ENCODE results near the gene LRRC8B. TPM values are rescaled to one million over a fixed set of nuclear protein-coding genes. Genes with fewer than 3 reads are reported as not detected.
A peak's percentile ranks its signal among the peaks of the same experiment; 100 is the strongest.
"Not testable (repeated sequence)": the region's sequence is repeated elsewhere in the genome, so short reads cannot be mapped to it uniquely, and the experiment has no call there.

The LRRC8B gene
- total and polyA plus RNA-seq, 2 donors (not counting 1 experiment from before 2014, with no cell fraction given) = 0.83 to 2.8 TPM

GRCh38 chr1:89588480-89588879 lies 63.9 kb downstream of the LRRC8B start:
- Histone ChIP-seq H3K36me3 (ENCODE audit: control insufficient read depth, insufficient read depth, low read length) (no peaks in the 10 kb centered on the region), H3K4me3 (replicated peaks in 1 of 4; ENCODE audit: control extremely low read depth in 1 of 4, insufficient read depth in 1 of 4, low read depth in 3 of 4, low read length in 4 of 4) (no peak overlapping the region), H3K27me3 (ENCODE audit: control insufficient read depth, insufficient read depth, low read length) (no peaks in the 10 kb centered on the region), H3K4me1 (ENCODE audit: control insufficient read depth, extremely low read depth, insufficient read depth, low read length) (no peaks in the 10 kb centered on the region), H3K9ac (ENCODE audit: insufficient read depth, low read length) (no peak overlapping the region), H3K27ac (ENCODE audit: insufficient read depth, low read length) (no peak overlapping the region), H3K4me2 (ENCODE audit: extremely low read depth, insufficient read depth, low read length) (no peak overlapping the region), H4K20me1 (ENCODE audit: control insufficient read depth, extremely low read depth, insufficient read depth, low read length) (no peaks in the 10 kb centered on the region), H3K79me2 (ENCODE audit: control insufficient read depth, insufficient read depth, low read length) (no peaks in the 10 kb centered on the region), H3K9me3 (ENCODE audit: control insufficient read depth, insufficient read depth, low read depth, low read length) (no peaks in the 10 kb centered on the region), H2AFZ (ENCODE audit: low read length) (no peak overlapping the region)
- no peak for TF ChIP-seq EZH2 (IDR thresholded peaks at IDR 0.05; ENCODE audit: low read length, missing control alignments)
- TF ChIP-seq CTCF (conservative IDR thresholded peaks at IDR 0.05 in 1 of 2, IDR thresholded peaks at IDR 0.05 in 1 of 2; ENCODE audit: low read depth in 1 of 2, low read length in 2 of 2) = no peak
- no peak for DNase-seq (ENCODE audit: low read depth in 2 of 2)

- no peaks in the 10 kb centered on the region for H3K79me2 ChIP-seq (ENCODE audit: control insufficient read depth, insufficient read depth, low read length)
- no peak overlapping the region for H2AFZ ChIP-seq (ENCODE audit: low read length)
- no peak overlapping the region for H3K27ac ChIP-seq (ENCODE audit: insufficient read depth, low read length)
- no peaks in the 10 kb centered on the region for H3K9me3 ChIP-seq (ENCODE audit: control insufficient read depth, insufficient read depth, low read depth, low read length)
- no peaks in the 10 kb centered on the region for H4K20me1 ChIP-seq (ENCODE audit: control insufficient read depth, extremely low read depth, insufficient read depth, low read length)
- TF ChIP-seq CTCF (conservative IDR thresholded peaks at IDR 0.05 in 1 of 2, IDR thresholded peaks at IDR 0.05 in 1 of 2; ENCODE audit: low read depth in 1 of 2, low read length in 2 of 2) = no peak
- no peak for TF ChIP-seq EZH2 (IDR thresholded peaks at IDR 0.05; ENCODE audit: low read length, missing control alignments)
- no peaks in the 10 kb centered on the region for H3K4me1 ChIP-seq (ENCODE audit: control insufficient read depth, extremely low read depth, insufficient read depth, low read length)
- H3K4me2 ChIP-seq (ENCODE audit: extremely low read depth, insufficient read depth, low read length) = no peak overlapping the region
- no peak overlapping the region for H3K4me3 ChIP-seq (replicated peaks in 1 of 4; ENCODE audit: control extremely low read depth in 1 of 4, insufficient read depth in 1 of 4, low read depth in 3 of 4, low read length in 4 of 4)
- H3K27me3 ChIP-seq (ENCODE audit: control insufficient read depth, insufficient read depth, low read length) = no peaks in the 10 kb centered on the region
- DNase-seq (ENCODE audit: low read depth in 2 of 2) = peak in 1 of 2 donors; percentile 75
- H3K9ac ChIP-seq (ENCODE audit: insufficient read depth, low read length) = no peak overlapping the region
- no peaks in the 10 kb centered on the region for H3K36me3 ChIP-seq (ENCODE audit: control insufficient read depth, insufficient read depth, low read length)
Measured at GRCh38 chr1:89589515-89589914, 64.9 kb downstream of the LRRC8B start.

GRCh38 chr1:89590341-89591080 lies 65.9 kb downstream of the LRRC8B start:
- Histone ChIP-seq H3K9me3 (ENCODE audit: control insufficient read depth, insufficient read depth, low read depth, low read length) (no peaks in the 10 kb centered on the region), H4K20me1 (ENCODE audit: control insufficient read depth, extremely low read depth, insufficient read depth, low read length) (no peaks in the 10 kb centered on the region), H3K36me3 (ENCODE audit: control insufficient read depth, insufficient read depth, low read length) (no peaks in the 10 kb centered on the region), H2AFZ (ENCODE audit: low read length) (no peak overlapping the region), H3K4me3 (replicated peaks in 1 of 4; ENCODE audit: control extremely low read depth in 1 of 4, insufficient read depth in 1 of 4, low read depth in 3 of 4, low read length in 4 of 4) (no peak overlapping the region), H3K9ac (ENCODE audit: insufficient read depth, low read length) (no peak overlapping the region), H3K79me2 (ENCODE audit: control insufficient read depth, insufficient read depth, low read length) (no peaks in the 10 kb centered on the region), H3K4me1 (ENCODE audit: control insufficient read depth, extremely low read depth, insufficient read depth, low read length) (no peaks in the 10 kb centered on the region), H3K27me3 (ENCODE audit: control insufficient read depth, insufficient read depth, low read length) (no peaks in the 10 kb centered on the region), H3K4me2 (ENCODE audit: extremely low read depth, insufficient read depth, low read length) (no peak overlapping the region), H3K27ac (ENCODE audit: insufficient read depth, low read length) (no peak overlapping the region)
- TF ChIP-seq CTCF (conservative IDR thresholded peaks at IDR 0.05 in 1 of 2, IDR thresholded peaks at IDR 0.05 in 1 of 2; ENCODE audit: low read depth in 1 of 2, low read length in 2 of 2) (no peak), EZH2 (IDR thresholded peaks at IDR 0.05; ENCODE audit: low read length, missing control alignments) (no peak)
- DNase-seq (ENCODE audit: low read depth in 2 of 2) = no peak

- not testable (repeated sequence) for H3K4me1 ChIP-seq (ENCODE audit: control insufficient read depth, extremely low read depth, insufficient read depth, low read length); H3K9ac ChIP-seq (ENCODE audit: insufficient read depth, low read length); H3K36me3 ChIP-seq (ENCODE audit: control insufficient read depth, insufficient read depth, low read length); H4K20me1 ChIP-seq (ENCODE audit: control insufficient read depth, extremely low read depth, insufficient read depth, low read length); DNase-seq (ENCODE audit: low read depth in 2 of 2); H3K27ac ChIP-seq (ENCODE audit: insufficient read depth, low read length); H3K9me3 ChIP-seq (ENCODE audit: control insufficient read depth, insufficient read depth, low read depth, low read length); H2AFZ ChIP-seq (ENCODE audit: low read length); H3K79me2 ChIP-seq (ENCODE audit: control insufficient read depth, insufficient read depth, low read length); H3K4me3 ChIP-seq (replicated peaks in 1 of 4; ENCODE audit: control extremely low read depth in 1 of 4, insufficient read depth in 1 of 4, low read depth in 3 of 4, low read length in 4 of 4); H3K4me2 ChIP-seq (ENCODE audit: extremely low read depth, insufficient read depth, low read length); H3K27me3 ChIP-seq (ENCODE audit: control insufficient read depth, insufficient read depth, low read length)
Measured at GRCh38 chr1:89592861-89593302, 68.3 kb downstream of the LRRC8B start.

Data from fibroblast of lung (primary cell).